ENCODE results near the gene TMEM201. TPM values are rescaled to one million over a fixed set of nuclear protein-coding genes. Genes with fewer than 3 reads are reported as not detected.

Gene TMEM201
- total RNA-seq, 1 experiment from 2014 or later = 30.4 TPM

DNA sequence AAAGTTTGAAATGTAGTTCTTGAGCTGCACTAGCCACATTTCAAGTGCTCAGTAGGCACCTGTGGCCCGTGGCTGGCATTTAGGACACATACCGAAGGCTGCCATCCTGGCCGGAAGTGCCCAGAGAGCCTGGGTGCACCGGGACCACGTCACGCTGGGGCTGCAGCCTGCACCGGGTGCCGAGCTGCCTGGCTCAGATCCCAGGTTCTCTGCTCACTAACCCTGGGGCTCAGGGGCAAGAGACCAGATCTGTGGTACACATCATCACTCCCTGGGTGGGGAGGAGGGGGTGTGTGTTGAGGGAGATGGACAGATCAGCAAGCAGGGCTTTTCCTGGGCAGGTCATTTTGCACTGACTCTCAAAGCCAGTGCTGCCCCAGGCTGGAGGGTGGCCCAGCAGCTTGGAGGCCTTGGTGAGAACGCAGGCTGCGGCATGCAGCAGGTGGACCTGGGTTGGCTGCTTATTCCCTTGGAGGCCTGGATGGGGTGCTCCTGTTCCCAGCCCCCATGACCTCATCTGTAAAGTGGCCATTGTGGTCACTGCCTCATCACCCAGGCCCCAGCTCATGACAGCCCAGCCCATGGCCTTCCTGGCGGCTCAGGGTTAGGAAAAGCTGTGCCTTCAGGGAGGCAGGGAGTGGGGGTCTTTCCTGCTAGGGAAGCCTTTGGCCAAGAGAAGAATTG lies 23.6 kb downstream of the TMEM201 start:
- DNase-seq (ENCODE audit: low spot score) (no peak), ATAC-seq (no peak)
- Mint-ChIP-seq H3K27me3 (ENCODE audit: low read depth) (no peaks in the 10 kb centered on the region), H3K4me3 (no peak overlapping the region), H3K27ac (no peak overlapping the region), H3K36me3 (peaks cover 15% of the 10 kb centered on the region; the same call in 1 of the 2 replicates), H3K9me3 (no peaks in the 10 kb centered on the region), H3K4me1 (peaks cover 2% of the 10 kb centered on the region; the same call in 1 of the 2 replicates)
- CTCF ChIA-PET = interaction anchor here (0.6 to 1.5 kb wide), 2 partner anchors 22 to 116 kb away, joined by 3 to 5 read pairs; no protein-coding TSS in a partner anchor
- TF ChIP-seq ZNF263 (CRISPR knock-in tag; IDR thresholded peaks at IDR 0.05; ENCODE audit: low read depth) (no peak), FOXK1 (CRISPR knock-in tag; IDR thresholded peaks at IDR 0.05) (no peak), RELA (CRISPR knock-in tag; IDR thresholded peaks at IDR 0.05; ENCODE audit: borderline replicate concordance) (no peak), CREB1 (CRISPR knock-in tag; IDR thresholded peaks at IDR 0.05) (no peak), ZNF671 (CRISPR knock-in tag; IDR thresholded peaks at IDR 0.05) (no peak), OVOL2 (CRISPR knock-in tag; IDR thresholded peaks at IDR 0.05; ENCODE audit: borderline replicate concordance) (no peak), SMAD4 (CRISPR knock-in tag; IDR thresholded peaks at IDR 0.05) (no peak), NFE2L1 (CRISPR knock-in tag; IDR thresholded peaks at IDR 0.05) (no peak), TP53 (CRISPR knock-in tag; IDR thresholded peaks at IDR 0.05) (no peak)
- TF ChIP-seq, protein P1, sequence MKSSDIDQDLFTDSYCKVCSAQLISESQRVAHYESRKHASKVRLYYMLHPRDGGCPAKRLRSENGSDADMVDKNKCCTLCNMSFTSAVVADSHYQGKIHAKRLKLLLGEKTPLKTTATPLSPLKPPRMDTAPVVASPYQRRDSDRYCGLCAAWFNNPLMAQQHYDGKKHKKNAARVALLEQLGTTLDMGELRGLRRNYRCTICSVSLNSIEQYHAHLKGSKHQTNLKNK (CRISPR knock-in tag; IDR thresholded peaks at IDR 0.05) = no peak
- TF ChIP-seq, protein P2, sequence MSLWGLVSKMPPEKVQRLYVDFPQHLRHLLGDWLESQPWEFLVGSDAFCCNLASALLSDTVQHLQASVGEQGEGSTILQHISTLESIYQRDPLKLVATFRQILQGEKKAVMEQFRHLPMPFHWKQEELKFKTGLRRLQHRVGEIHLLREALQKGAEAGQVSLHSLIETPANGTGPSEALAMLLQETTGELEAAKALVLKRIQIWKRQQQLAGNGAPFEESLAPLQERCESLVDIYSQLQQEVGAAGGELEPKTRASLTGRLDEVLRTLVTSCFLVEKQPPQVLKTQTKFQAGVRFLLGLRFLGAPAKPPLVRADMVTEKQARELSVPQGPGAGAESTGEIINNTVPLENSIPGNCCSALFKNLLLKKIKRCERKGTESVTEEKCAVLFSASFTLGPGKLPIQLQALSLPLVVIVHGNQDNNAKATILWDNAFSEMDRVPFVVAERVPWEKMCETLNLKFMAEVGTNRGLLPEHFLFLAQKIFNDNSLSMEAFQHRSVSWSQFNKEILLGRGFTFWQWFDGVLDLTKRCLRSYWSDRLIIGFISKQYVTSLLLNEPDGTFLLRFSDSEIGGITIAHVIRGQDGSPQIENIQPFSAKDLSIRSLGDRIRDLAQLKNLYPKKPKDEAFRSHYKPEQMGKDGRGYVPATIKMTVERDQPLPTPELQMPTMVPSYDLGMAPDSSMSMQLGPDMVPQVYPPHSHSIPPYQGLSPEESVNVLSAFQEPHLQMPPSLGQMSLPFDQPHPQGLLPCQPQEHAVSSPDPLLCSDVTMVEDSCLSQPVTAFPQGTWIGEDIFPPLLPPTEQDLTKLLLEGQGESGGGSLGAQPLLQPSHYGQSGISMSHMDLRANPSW (CRISPR knock-in tag; conservative IDR thresholded peaks at IDR 0.05; ENCODE audit: low read depth) = no peak
- TF ChIP-seq, protein P3, sequence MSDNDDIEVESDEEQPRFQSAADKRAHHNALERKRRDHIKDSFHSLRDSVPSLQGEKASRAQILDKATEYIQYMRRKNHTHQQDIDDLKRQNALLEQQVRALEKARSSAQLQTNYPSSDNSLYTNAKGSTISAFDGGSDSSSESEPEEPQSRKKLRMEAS (CRISPR knock-in tag; IDR thresholded peaks at IDR 0.05) = no peak
- TF ChIP-seq, protein P4, sequence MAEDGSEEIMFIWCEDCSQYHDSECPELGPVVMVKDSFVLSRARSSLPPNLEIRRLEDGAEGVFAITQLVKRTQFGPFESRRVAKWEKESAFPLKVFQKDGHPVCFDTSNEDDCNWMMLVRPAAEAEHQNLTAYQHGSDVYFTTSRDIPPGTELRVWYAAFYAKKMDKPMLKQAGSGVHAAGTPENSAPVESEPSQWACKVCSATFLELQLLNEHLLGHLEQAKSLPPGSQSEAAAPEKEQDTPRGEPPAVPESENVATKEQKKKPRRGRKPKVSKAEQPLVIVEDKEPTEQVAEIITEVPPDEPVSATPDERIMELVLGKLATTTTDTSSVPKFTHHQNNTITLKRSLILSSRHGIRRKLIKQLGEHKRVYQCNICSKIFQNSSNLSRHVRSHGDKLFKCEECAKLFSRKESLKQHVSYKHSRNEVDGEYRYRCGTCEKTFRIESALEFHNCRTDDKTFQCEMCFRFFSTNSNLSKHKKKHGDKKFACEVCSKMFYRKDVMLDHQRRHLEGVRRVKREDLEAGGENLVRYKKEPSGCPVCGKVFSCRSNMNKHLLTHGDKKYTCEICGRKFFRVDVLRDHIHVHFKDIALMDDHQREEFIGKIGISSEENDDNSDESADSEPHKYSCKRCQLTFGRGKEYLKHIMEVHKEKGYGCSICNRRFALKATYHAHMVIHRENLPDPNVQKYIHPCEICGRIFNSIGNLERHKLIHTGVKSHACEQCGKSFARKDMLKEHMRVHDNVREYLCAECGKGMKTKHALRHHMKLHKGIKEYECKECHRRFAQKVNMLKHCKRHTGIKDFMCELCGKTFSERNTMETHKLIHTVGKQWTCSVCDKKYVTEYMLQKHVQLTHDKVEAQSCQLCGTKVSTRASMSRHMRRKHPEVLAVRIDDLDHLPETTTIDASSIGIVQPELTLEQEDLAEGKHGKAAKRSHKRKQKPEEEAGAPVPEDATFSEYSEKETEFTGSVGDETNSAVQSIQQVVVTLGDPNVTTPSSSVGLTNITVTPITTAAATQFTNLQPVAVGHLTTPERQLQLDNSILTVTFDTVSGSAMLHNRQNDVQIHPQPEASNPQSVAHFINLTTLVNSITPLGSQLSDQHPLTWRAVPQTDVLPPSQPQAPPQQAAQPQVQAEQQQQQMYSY (CRISPR knock-in tag; IDR thresholded peaks at IDR 0.05) = no peak
- TF ChIP-seq, protein P5, sequence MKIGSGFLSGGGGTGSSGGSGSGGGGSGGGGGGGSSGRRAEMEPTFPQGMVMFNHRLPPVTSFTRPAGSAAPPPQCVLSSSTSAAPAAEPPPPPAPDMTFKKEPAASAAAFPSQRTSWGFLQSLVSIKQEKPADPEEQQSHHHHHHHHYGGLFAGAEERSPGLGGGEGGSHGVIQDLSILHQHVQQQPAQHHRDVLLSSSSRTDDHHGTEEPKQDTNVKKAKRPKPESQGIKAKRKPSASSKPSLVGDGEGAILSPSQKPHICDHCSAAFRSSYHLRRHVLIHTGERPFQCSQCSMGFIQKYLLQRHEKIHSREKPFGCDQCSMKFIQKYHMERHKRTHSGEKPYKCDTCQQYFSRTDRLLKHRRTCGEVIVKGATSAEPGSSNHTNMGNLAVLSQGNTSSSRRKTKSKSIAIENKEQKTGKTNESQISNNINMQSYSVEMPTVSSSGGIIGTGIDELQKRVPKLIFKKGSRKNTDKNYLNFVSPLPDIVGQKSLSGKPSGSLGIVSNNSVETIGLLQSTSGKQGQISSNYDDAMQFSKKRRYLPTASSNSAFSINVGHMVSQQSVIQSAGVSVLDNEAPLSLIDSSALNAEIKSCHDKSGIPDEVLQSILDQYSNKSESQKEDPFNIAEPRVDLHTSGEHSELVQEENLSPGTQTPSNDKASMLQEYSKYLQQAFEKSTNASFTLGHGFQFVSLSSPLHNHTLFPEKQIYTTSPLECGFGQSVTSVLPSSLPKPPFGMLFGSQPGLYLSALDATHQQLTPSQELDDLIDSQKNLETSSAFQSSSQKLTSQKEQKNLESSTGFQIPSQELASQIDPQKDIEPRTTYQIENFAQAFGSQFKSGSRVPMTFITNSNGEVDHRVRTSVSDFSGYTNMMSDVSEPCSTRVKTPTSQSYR (CRISPR knock-in tag; IDR thresholded peaks at IDR 0.05) = no peak
- TF ChIP-seq, protein P6, sequence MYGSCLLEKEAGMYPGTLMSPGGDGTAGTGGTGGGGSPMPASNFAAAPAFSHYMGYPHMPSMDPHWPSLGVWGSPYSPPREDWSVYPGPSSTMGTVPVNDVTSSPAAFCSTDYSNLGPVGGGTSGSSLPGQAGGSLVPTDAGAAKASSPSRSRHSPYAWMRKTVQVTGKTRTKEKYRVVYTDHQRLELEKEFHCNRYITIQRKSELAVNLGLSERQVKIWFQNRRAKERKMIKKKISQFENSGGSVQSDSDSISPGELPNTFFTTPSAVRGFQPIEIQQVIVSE (CRISPR knock-in tag; IDR thresholded peaks at IDR 0.05; ENCODE audit: borderline replicate concordance) = no peak
- TF ChIP-seq, protein P7, sequence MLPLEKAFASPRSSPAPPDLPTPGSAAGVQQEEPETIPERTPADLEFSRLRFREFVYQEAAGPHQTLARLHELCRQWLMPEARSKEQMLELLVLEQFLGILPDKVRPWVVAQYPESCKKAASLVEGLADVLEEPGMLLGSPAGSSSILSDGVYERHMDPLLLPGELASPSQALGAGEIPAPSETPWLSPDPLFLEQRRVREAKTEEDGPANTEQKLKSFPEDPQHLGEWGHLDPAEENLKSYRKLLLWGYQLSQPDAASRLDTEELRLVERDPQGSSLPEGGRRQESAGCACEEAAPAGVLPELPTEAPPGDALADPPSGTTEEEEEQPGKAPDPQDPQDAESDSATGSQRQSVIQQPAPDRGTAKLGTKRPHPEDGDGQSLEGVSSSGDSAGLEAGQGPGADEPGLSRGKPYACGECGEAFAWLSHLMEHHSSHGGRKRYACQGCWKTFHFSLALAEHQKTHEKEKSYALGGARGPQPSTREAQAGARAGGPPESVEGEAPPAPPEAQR (CRISPR knock-in tag; IDR thresholded peaks at IDR 0.05) = no peak
- POLR2A ChIA-PET = no interaction called here

Measured in WTC11 (cell line).